Pancreas (tissue), 10 donors: ENCODE data around the gene IFTAP. TPM values are rescaled to one million over a fixed set of nuclear protein-coding genes. Genes with fewer than 3 reads are reported as not detected.

ENCODE experiments used
- ATAC-seq, 4 donors: fragments of 200-7000 bp; cut with Tn5 transposase; one replicate each; pipeline versions ENCODE4 v1.8.0 to v1.9.1; 2020; ENCODE audit warnings: mild to moderate bottlenecking in 4 of 4, moderate library complexity in 4 of 4
- DNase-seq, 6 donors: peaks; one replicate each; pipeline ENCODE4 v3.0.0-alpha.2; 2020
- FAIRE-seq: peaks from 2 replicates; lab custom pipeline; 2012; peaks lifted over from hg19 to GRCh38; lab: Jason Lieb, UNC
- H3K27ac ChIP-seq, 4 donors: fragments of 200-600 bp; sonication (generic); 1 replicate in 3 of 4; 2 replicates in 1 of 4; pipeline versions ENCODE4 v1.5.0 to v1.8.0; 2020
- H3K27me3 ChIP-seq, 4 donors: fragments of 200-600 bp; one replicate each; pipeline ENCODE4 v1.8.0; 2021
- H3K36me3 ChIP-seq, 3 donors: fragments of 200-600 bp; sonication (generic) in 1 of 3; one replicate each; pipeline versions ENCODE4 v1.5.0 to v1.8.0; 2020 to 2021
- H3K4me1 ChIP-seq, 3 donors: fragments of 200-600 bp; one replicate each; pipeline ENCODE4 v1.8.0; 2021
- H3K4me3 ChIP-seq, 4 donors: fragments of 200-600 bp; sonication (generic) in 2 of 4; one replicate each; pipeline versions ENCODE4 v1.5.0 to v1.8.0; 2020 to 2021
- H3K9me3 ChIP-seq, 4 donors: fragments of 200-600 bp; one replicate each; pipeline ENCODE4 v1.8.0; 2021
- CTCF ChIP-seq, 4 donors: fragments of 200-600 bp; sonication (generic) in 3 of 4; IDR thresholded peaks; one replicate each; pipeline versions ENCODE4 v1.5.0 to v1.8.0; 2021; ENCODE audit warnings: antibody characterized with exemption in 4 of 4
- WGBS, 2 donors: extraction: QIAGEN DNeasy Blood & Tissue Kit; methylation state at CpG; one replicate each; pipeline ENCODE4 v1.1.7; 2013; 5-methylcytosine and 5-hydroxymethylcytosine counted together
- intact Hi-C, 3 donors: fragments of 100-400 bp; cut with DNase I; formaldehyde crosslinking; loops; one replicate each; pipeline versions ENCODE4 v1.11.1 to v1.14.2; 2022
- polyA plus RNA-seq, 2 donors: library from polyadenylated mRNA; stranded (reverse); fragments of 200-250 nt; gene quantifications; one replicate each; pipeline ENCODE4 v1.2.3, GENCODE V29; 2013
- total RNA-seq, 6 donors: library from RNA; stranded (reverse); fragmentation: NEBNext Ultra II Directional in 4 of 6; extraction: Animal tissue kit (Norgen Biotek cat#: 25700) in 4 of 6; gene quantifications; one replicate each; pipeline versions ENCODE4 v1.2.1 to v1.2.4, GENCODE V29; 2021 to 2023
- donor health status: healthy with polysubstance abuse.
- donor health status: DM: no; HTN: no; CAD: no; lungs with moderate emphysema.
- donor health status: DM: no; HTN: no; CAD: no.
- donor health status: control.
- donor health status: control.
- donor health status: Bipolar disorder and iron deficiency.
- donor health status: DM: yes; HTN: yes; CAD: no.
- donor health status: DM: no; HTN: no; CAD: no.
- donor health status: DM: no; HTN: no; CAD: no.
- donor health status: DM: yes; HTN: yes; CAD: no.

The IFTAP gene
- total and polyA plus RNA-seq, 8 donors: 4.2 to 14.4 (median 7.8) TPM

- H3K36me3 ChIP-seq: no peaks in the 10 kb centered on the region
- intact Hi-C loops: loop anchor here in 1 of 3 donors (5.0 kb wide), 1 partner anchor 53 kb away; the partner anchor contains the start of gene RAG1
- FAIRE-seq (no peak), DNase-seq (no peak), ATAC-seq (no peak)
- H3K27me3 ChIP-seq: no peaks in the 10 kb centered on the region
- TF ChIP-seq CTCF (IDR thresholded peaks at IDR 0.05): no peak
- peaks cover 0 to 6% (median 0%) of the 10 kb centered on the region in 3 donors for H3K4me1 ChIP-seq
- H3K9me3 ChIP-seq: no peaks in the 10 kb centered on the region
- no peak overlapping the region for H3K4me3 ChIP-seq
- no peak overlapping the region for H3K27ac ChIP-seq
These were observed 25.9 kb downstream of the IFTAP start for GRCh38 chr11:36620246-36620645.

- TF ChIP-seq CTCF (IDR thresholded peaks at IDR 0.05): no peak
These were observed 28.3 kb downstream of the IFTAP start for GRCh38 chr11:36622431-36623136.

GRCh38 chr11:36623494-36623893 lies 29.2 kb downstream of the IFTAP start:
- DNase-seq (no peak), ATAC-seq (no peak), FAIRE-seq (no peak)
- Histone ChIP-seq H3K27ac (no peak overlapping the region), H3K4me1 (peaks cover 0 to 12% (median 7%) of the 10 kb centered on the region in 3 donors), H3K4me3 (no peak overlapping the region), H3K36me3 (no peaks in the 10 kb centered on the region), H3K9me3 (no peaks in the 10 kb centered on the region), H3K27me3 (no peaks in the 10 kb centered on the region)
- WGBS, 2 donors: 90 to 92% methylated on average over 5 of the region's 5 CpGs
- intact Hi-C loops: loop anchor here in 1 of 3 donors (5.0 kb wide), 1 partner anchor 56 kb away; the partner anchor contains the start of gene RAG1
- no peak for TF ChIP-seq CTCF (IDR thresholded peaks at IDR 0.05)

More at GRCh38 chr11:36622431-36623136, 28.3 kb downstream of the IFTAP start:
- no peaks in the 10 kb centered on the region for H3K36me3 ChIP-seq
- no peak overlapping the region for H3K27ac ChIP-seq
- peak in 3 of 4 donors; percentile 63 to 79 (median 67) for ATAC-seq
- DNase-seq: no peak
- no peaks in the 10 kb centered on the region for H3K9me3 ChIP-seq
- 71 to 80% methylated on average over 3 of the region's 3 CpGs for WGBS, 2 donors
- no peaks in the 10 kb centered on the region for H3K27me3 ChIP-seq
- H3K4me3 ChIP-seq: no peak overlapping the region
- intact Hi-C loops: loop anchor here in 1 of 3 donors (5.0 kb wide), 1 partner anchor 55 kb away; the partner anchor contains the start of gene RAG1
- peaks cover 0 to 6% (median 0%) of the 10 kb centered on the region in 3 donors for H3K4me1 ChIP-seq
- peak; percentile 90 for FAIRE-seq

GRCh38 chr11:36627006-36627405 lies 32.7 kb downstream of the IFTAP start:
- FAIRE-seq (no peak), DNase-seq (no peak), ATAC-seq (no peak)
- no peaks in the 10 kb centered on the region for H3K9me3 ChIP-seq
- no peak overlapping the region for H3K27ac ChIP-seq
- intact Hi-C loops: no loop called here
- no peaks in the 10 kb centered on the region for H3K36me3 ChIP-seq
- WGBS, 2 donors: 93 to 97% methylated on average over 1 of the region's 1 CpG
- H3K4me1 ChIP-seq: peaks cover 4 to 9% (median 5%) of the 10 kb centered on the region in 3 donors
- no peak for TF ChIP-seq CTCF (IDR thresholded peaks at IDR 0.05)
- no peak overlapping the region for H3K4me3 ChIP-seq
- no peaks in the 10 kb centered on the region for H3K27me3 ChIP-seq

GRCh38 chr11:36627471-36627870 lies 33.2 kb downstream of the IFTAP start:
- Histone ChIP-seq H3K36me3 (no peaks in the 10 kb centered on the region), H3K9me3 (no peaks in the 10 kb centered on the region), H3K27ac (no peak overlapping the region), H3K27me3 (no peaks in the 10 kb centered on the region), H3K4me3 (no peak overlapping the region), H3K4me1 (peaks cover 4 to 9% (median 5%) of the 10 kb centered on the region in 3 donors)
- TF ChIP-seq CTCF (IDR thresholded peaks at IDR 0.05): no peak
- ATAC-seq (no peak), DNase-seq (no peak), FAIRE-seq (no peak)
- intact Hi-C loops: no loop called here
- 65 to 76% methylated on average over 2 of the region's 2 CpGs for WGBS, 2 donors
